ENCODE measurements around the gene AMPD3. TPM values are rescaled to one million over a fixed set of nuclear protein-coding genes. Genes with fewer than 3 reads are reported as not detected.

AMPD3 gene
- polyA plus RNA-seq, 1 of the 3 experiments (the other 2 are of a cell fraction): 1.7 TPM

DNA sequence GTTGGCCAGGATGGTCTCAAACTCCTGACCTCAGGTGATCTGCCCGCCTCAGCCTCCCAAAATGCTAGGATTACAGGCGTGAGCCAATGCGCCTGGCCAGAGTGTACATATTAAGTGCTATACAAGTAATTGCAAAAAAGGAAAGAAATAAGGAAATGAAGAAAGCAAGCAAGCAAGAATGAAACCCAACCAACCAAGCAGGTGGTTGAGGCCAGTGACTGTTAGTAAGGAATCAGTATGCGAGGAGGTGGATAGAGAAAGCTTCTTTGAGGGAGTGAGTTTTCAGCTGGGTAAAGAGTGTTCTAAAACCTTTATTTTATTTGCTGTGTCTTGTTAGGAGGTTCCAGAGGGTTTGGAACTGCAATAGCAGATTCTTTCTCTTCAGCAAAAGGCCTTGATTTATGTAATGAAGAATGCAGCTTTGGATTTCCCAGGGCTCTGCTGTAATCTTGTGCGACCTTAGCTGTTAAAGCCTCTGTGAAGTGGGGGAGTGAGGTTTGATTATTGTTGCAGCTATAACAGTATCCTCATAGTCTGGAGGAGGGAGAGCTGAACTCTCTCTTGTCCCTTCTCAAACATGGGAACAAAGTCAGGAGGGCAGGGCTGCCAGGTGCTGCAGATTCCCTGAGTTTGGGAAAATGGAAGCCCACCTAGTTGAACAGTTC lies 5.7 kb downstream of the AMPD3 start:
- Histone ChIP-seq H3K4me1 (ENCODE audit: control insufficient read depth in 1 of 2, insufficient read depth in 2 of 2, low read depth in 1 of 2, low read length in 1 of 2) (peaks cover 1 to 21% of the 10 kb centered on the region in 2 experiments; a peak in 1 of 4 replicates), H2AFZ (ENCODE audit: low read depth) (no peak overlapping the region), H3K4me3 (ENCODE audit: low read depth in 2 of 2, low read length in 1 of 2) (no peak overlapping the region), H3K9me2 (no peaks in the 10 kb centered on the region), H3K4me2 (no peak overlapping the region), H3K79me2 (ENCODE audit: insufficient read depth) (no peaks in the 10 kb centered on the region), H3K9ac (no peak overlapping the region), H3K27ac (ENCODE audit: low read depth in 2 of 2, low read length in 1 of 2) (no peak overlapping the region), H3F3A (replicated peaks; ENCODE audit: insufficient read depth) (no peaks in the 10 kb centered on the region), H4K20me1 (ENCODE audit: insufficient read depth) (no peaks in the 10 kb centered on the region), H3K36me3 (replicated peaks in 1 of 2; ENCODE audit: control insufficient read depth in 1 of 2, insufficient read depth in 2 of 2, low read length in 1 of 2) (no peaks in the 10 kb centered on the region), H3K27me3 (ENCODE audit: insufficient read depth) (no peaks in the 10 kb centered on the region), H3K9me3 (no peaks in the 10 kb centered on the region)
- TF ChIP-seq, protein P1, sequence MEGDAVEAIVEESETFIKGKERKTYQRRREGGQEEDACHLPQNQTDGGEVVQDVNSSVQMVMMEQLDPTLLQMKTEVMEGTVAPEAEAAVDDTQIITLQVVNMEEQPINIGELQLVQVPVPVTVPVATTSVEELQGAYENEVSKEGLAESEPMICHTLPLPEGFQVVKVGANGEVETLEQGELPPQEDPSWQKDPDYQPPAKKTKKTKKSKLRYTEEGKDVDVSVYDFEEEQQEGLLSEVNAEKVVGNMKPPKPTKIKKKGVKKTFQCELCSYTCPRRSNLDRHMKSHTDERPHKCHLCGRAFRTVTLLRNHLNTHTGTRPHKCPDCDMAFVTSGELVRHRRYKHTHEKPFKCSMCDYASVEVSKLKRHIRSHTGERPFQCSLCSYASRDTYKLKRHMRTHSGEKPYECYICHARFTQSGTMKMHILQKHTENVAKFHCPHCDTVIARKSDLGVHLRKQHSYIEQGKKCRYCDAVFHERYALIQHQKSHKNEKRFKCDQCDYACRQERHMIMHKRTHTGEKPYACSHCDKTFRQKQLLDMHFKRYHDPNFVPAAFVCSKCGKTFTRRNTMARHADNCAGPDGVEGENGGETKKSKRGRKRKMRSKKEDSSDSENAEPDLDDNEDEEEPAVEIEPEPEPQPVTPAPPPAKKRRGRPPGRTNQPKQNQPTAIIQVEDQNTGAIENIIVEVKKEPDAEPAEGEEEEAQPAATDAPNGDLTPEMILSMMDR (IDR thresholded peaks at IDR 0.05): no peak
- TF ChIP-seq FOSL2 (IDR thresholded peaks at IDR 0.05; ENCODE audit: borderline replicate concordance, low read depth) (no peak), POLR2AphosphoS5 (IDR thresholded peaks at IDR 0.05; ENCODE audit: low read depth, low read length) (no peak), FOXM1 (IDR thresholded peaks at IDR 0.05; ENCODE audit: low read depth) (no peak)
- TF ChIP-seq, protein P2, sequence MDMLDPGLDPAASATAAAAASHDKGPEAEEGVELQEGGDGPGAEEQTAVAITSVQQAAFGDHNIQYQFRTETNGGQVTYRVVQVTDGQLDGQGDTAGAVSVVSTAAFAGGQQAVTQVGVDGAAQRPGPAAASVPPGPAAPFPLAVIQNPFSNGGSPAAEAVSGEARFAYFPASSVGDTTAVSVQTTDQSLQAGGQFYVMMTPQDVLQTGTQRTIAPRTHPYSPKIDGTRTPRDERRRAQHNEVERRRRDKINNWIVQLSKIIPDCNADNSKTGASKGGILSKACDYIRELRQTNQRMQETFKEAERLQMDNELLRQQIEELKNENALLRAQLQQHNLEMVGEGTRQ (IDR thresholded peaks at IDR 0.05; ENCODE audit: borderline replicate concordance, low read depth, low read length): no peak
- DNase-seq: no peak
- ChIA-PET CTCF (no interaction called here), POLR2A (no interaction called here)
- WGBS (ENCODE audit: low lambda C conversion rate): 96% methylated on average over 5 of the region's 5 CpGs

DNA sequence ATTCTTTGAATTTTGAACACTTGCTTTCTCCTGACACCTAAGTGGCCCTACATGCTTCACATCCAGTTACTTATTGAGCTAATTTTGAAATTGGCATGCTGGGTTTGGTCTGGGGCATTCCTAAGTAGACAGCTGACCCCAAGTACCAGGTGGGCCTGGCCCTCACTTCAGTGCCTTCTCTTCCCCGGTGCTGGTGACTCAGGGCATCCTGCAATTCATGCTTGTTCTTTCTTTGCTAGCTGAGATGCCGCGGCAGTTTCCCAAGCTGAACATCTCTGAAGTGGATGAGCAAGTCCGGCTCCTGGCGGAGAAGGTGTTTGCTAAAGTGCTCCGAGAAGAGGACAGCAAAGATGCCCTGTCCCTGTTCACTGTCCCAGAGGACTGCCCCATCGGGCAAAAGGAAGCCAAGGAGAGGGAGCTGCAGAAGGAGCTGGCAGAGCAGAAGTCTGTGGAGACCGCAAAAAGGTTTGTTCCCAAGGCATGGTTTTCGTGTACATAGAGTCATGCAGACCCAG lies 6.3 kb downstream of the AMPD3 start:
- CTCF ChIA-PET: no interaction called here
- no peak overlapping the region for H2AFZ ChIP-seq (ENCODE audit: low read depth)
- TF ChIP-seq RFX5 (IDR thresholded peaks at IDR 0.05; ENCODE audit: low read length): no peak
- TF ChIP-seq, protein P1 (IDR thresholded peaks at IDR 0.05): no peak
- no peak for TF ChIP-seq ELF1 (IDR thresholded peaks at IDR 0.05)
- TF ChIP-seq FOXM1 (IDR thresholded peaks at IDR 0.05; ENCODE audit: low read depth): no peak
- no peak for TF ChIP-seq EZH2phosphoT487 (IDR thresholded peaks at IDR 0.05; ENCODE audit: borderline replicate concordance, low read depth)
- no peak for TF ChIP-seq MXI1 (IDR thresholded peaks at IDR 0.05; ENCODE audit: low read depth, low read length)
- TF ChIP-seq, protein P3, sequence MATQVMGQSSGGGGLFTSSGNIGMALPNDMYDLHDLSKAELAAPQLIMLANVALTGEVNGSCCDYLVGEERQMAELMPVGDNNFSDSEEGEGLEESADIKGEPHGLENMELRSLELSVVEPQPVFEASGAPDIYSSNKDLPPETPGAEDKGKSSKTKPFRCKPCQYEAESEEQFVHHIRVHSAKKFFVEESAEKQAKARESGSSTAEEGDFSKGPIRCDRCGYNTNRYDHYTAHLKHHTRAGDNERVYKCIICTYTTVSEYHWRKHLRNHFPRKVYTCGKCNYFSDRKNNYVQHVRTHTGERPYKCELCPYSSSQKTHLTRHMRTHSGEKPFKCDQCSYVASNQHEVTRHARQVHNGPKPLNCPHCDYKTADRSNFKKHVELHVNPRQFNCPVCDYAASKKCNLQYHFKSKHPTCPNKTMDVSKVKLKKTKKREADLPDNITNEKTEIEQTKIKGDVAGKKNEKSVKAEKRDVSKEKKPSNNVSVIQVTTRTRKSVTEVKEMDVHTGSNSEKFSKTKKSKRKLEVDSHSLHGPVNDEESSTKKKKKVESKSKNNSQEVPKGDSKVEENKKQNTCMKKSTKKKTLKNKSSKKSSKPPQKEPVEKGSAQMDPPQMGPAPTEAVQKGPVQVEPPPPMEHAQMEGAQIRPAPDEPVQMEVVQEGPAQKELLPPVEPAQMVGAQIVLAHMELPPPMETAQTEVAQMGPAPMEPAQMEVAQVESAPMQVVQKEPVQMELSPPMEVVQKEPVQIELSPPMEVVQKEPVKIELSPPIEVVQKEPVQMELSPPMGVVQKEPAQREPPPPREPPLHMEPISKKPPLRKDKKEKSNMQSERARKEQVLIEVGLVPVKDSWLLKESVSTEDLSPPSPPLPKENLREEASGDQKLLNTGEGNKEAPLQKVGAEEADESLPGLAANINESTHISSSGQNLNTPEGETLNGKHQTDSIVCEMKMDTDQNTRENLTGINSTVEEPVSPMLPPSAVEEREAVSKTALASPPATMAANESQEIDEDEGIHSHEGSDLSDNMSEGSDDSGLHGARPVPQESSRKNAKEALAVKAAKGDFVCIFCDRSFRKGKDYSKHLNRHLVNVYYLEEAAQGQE (IDR thresholded peaks at IDR 0.05; ENCODE audit: low read depth, low read length): no peak
- TF ChIP-seq YY1 (IDR thresholded peaks at IDR 0.05; ENCODE audit: low read depth): no peak
- TF ChIP-seq, protein P4, sequence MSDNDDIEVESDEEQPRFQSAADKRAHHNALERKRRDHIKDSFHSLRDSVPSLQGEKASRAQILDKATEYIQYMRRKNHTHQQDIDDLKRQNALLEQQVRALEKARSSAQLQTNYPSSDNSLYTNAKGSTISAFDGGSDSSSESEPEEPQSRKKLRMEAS (IDR thresholded peaks at IDR 0.05; ENCODE audit: low read depth): no peak
- TF ChIP-seq, protein P5, sequence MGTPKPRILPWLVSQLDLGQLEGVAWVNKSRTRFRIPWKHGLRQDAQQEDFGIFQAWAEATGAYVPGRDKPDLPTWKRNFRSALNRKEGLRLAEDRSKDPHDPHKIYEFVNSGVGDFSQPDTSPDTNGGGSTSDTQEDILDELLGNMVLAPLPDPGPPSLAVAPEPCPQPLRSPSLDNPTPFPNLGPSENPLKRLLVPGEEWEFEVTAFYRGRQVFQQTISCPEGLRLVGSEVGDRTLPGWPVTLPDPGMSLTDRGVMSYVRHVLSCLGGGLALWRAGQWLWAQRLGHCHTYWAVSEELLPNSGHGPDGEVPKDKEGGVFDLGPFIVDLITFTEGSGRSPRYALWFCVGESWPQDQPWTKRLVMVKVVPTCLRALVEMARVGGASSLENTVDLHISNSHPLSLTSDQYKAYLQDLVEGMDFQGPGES (IDR thresholded peaks at IDR 0.05; ENCODE audit: low read depth, low read length): no peak
- TF ChIP-seq RAD21 (IDR thresholded peaks at IDR 0.05; ENCODE audit: low read length): no peak
- TF ChIP-seq GATA2 (CRISPR knock-in tag; IDR thresholded peaks at IDR 0.05): no peak
- no peak for TF ChIP-seq RCOR1 (IDR thresholded peaks at IDR 0.05; ENCODE audit: low read length)

More for the DNA sequence above, 6.3 kb downstream of the AMPD3 start:
- WGBS (ENCODE audit: low lambda C conversion rate): 79% methylated on average over 7 of the region's 9 CpGs
- no peaks in the 10 kb centered on the region for H3K36me3 ChIP-seq (replicated peaks in 1 of 2; ENCODE audit: control insufficient read depth in 1 of 2, insufficient read depth in 2 of 2, low read length in 1 of 2)
- H3K4me3 ChIP-seq (ENCODE audit: low read depth in 2 of 2, low read length in 1 of 2): no peak overlapping the region
- H3K27me3 ChIP-seq (ENCODE audit: insufficient read depth): no peaks in the 10 kb centered on the region
- no peaks in the 10 kb centered on the region for H3K9me3 ChIP-seq
- POLR2A ChIA-PET: no interaction called here
- no peaks in the 10 kb centered on the region for H3K79me2 ChIP-seq (ENCODE audit: insufficient read depth)
- peaks cover 0 to 15% of the 10 kb centered on the region in 2 experiments; a peak in 1 of 4 replicates for H3K4me1 ChIP-seq (ENCODE audit: control insufficient read depth in 1 of 2, insufficient read depth in 2 of 2, low read depth in 1 of 2, low read length in 1 of 2)
- no peaks in the 10 kb centered on the region for H4K20me1 ChIP-seq (ENCODE audit: insufficient read depth)
- no peaks in the 10 kb centered on the region for H3K9me2 ChIP-seq
- no peak overlapping the region for H3K4me2 ChIP-seq
- H3K27ac ChIP-seq (ENCODE audit: low read depth in 2 of 2, low read length in 1 of 2): no peak overlapping the region
- no peak overlapping the region for H3K9ac ChIP-seq
- H3F3A ChIP-seq (replicated peaks; ENCODE audit: insufficient read depth): no peaks in the 10 kb centered on the region
- no peak for DNase-seq
